LNCAP (cell line): Measurements from ENCODE around the gene TMPRSS15.

Source experiments
- TF ChIP-seq, protein P1 (sequence below): fragments of 450-650 bp; IDR thresholded peaks from 2 replicates; pipeline ENCODE4 v1.5.1; 2017; ENCODE audit warnings: mild to moderate bottlenecking

TMPRSS15 gene

DNA sequence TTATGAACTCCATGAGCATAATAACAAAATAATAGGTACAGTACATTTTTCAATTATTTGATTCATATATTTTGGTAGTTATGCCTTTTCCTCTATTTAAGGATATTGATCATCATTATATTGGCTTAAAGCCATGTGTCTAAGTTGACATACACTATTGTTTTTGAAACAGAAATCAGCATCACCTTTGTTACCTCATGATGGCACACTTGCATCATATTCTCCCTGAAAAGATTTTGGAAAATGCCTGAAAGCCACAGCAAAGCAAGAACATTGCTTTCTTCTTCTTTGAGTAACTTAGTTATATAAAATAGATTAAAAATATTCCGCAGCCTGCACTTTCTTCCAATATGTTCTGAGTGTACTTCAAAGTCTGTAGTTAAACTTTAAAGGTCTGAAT lies 33.3 kb downstream of the TMPRSS15 start:
- TF ChIP-seq, protein P1, sequence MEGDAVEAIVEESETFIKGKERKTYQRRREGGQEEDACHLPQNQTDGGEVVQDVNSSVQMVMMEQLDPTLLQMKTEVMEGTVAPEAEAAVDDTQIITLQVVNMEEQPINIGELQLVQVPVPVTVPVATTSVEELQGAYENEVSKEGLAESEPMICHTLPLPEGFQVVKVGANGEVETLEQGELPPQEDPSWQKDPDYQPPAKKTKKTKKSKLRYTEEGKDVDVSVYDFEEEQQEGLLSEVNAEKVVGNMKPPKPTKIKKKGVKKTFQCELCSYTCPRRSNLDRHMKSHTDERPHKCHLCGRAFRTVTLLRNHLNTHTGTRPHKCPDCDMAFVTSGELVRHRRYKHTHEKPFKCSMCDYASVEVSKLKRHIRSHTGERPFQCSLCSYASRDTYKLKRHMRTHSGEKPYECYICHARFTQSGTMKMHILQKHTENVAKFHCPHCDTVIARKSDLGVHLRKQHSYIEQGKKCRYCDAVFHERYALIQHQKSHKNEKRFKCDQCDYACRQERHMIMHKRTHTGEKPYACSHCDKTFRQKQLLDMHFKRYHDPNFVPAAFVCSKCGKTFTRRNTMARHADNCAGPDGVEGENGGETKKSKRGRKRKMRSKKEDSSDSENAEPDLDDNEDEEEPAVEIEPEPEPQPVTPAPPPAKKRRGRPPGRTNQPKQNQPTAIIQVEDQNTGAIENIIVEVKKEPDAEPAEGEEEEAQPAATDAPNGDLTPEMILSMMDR = no peak

DNA sequence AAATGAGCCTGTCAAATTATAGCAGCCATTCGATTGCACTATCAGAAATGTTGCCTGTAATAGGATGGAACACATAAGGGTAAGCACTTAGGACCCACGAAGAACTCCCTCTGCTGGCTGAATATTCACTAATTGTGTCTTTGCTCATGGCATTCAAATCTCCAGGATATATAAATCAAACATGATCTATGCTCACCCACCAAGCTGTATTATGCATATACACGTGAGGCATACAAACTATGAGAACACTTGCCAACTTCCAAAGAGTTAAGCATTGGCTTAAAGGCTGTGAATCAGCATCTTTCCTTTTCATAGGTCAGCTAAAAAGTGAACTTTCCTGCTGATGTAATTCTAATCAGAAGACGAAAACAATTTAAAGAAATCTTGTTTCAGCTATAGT lies 34.5 kb downstream of the TMPRSS15 start:
- TF ChIP-seq, protein P1 = peak; percentile 46; the same call in 1 of the 2 replicates

DNA sequence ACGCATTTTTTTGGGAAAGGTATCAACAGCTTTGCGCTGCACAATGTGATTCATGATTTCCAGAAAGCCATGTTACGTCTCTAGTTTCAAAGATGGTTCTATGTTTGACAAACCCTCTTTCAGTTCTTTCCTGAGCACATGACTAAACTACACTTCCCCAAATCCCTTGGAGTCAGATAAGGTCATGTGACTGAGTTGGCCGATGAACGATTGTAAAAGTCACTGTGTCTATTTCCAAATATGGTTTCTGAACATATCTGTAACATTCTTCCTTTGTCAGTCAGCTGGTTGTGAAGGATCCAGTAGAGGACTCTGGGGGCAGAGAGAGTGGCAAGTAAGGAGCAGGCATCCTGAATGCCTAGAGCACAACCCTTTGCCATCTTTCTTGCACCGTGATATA lies 35.4 kb downstream of the TMPRSS15 start:
- TF ChIP-seq, protein P1 = no peak

DNA sequence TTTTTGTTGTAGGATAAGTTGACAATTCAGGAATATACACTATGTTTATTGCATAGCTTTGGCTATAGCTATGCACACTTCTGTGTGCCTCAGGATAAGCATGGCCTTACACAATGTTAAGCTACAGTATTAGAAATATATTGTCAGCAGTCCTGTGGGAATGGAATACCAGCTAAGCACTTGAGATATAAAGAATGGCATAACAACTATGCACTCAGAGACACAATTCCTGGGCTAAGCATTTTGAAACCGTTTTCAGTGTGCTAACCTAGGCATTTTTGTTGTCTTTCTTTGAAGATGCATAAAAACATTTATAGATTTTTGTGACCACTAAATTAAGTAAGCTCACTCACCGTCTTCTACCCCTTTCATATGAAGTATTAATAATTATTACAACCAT lies 46.8 kb downstream of the TMPRSS15 start:
- TF ChIP-seq, protein P1 = no peak

DNA sequence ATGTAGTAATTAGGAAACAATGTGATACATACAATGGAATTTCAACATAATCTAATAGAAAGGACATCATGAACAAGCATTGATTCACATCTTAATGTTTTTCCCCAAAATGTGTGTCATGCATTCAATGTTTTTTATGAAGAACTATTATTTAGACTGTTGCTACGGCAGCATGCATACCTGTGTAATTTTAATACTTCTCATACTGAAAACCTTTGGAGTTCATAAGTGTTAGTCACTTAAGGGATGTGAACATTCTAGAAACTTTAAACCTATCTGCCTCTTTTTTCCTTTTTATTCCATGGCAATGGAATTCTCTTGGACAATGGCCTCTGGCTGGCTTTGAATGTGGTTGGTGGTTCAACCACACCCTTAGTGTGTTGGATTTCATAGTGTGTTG lies 48.6 kb downstream of the TMPRSS15 start:
- TF ChIP-seq, protein P1 = no peak

DNA sequence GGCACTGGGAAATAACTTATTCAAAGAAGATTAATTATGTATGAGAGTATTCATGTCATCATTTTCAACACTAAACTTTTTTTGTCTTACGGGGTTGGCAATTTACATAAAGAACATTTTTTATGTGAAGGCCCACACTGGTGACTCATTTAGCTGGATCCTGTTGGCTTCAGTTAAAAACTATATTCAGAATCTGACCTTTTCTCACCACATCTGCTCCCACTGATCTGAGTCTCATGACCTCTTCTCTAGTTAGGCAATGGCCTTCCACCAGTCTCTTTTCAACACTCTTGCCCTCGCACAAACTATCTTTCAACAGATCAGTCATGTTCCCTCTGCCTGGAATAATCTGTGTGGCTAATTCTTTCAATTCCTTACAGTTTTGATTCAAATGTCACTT lies 53.4 kb downstream of the TMPRSS15 start:
- TF ChIP-seq, protein P1 = no peak

DNA sequence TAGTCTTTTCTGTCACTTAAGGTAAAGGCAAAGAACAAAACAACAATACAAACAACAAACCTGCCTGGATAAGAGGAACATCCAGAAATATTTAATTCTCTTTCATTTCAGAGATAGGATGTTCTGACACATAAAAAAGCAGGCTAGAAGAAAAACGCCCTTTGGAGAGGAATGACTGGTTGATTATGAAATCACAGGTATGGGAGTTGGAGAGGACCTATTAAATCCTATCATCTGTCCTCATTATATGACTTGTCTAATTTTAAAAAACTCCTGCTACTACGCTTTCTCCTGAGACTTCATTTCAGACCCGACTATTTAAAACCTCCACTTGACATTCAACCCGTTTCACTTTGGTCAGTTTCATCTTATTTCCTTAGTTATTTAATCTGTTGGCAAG lies 54.1 kb downstream of the TMPRSS15 start:
- TF ChIP-seq, protein P1 = no peak

DNA sequence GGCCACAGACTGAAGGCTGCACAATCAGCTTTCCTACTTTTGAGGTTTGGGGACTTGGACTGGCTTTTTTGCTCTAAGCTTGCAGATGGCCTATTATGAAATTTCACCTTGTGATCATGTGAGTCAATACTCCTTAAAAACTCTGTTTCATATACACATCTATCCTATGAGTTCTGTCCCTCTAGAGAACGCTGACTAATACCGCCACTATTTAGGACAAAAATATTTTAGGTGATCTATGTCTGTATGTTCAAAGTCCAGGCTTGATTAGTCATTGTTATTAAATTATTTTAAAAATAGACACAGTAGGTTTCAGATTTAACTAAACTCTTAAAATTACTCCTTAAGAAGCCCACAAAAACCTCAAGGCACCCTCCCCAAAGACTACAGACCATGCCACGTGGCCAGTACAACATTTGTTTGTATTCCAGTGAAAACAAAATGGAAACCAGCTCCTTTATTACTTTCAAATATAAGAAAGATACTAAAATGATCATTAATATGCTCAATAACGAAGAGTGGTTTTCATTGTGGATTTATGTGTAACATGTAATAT lies 63.1 kb downstream of the TMPRSS15 start:
- TF ChIP-seq, protein P1 = no peak
